ENCODE data around the gene NMNAT2.

DNA sequence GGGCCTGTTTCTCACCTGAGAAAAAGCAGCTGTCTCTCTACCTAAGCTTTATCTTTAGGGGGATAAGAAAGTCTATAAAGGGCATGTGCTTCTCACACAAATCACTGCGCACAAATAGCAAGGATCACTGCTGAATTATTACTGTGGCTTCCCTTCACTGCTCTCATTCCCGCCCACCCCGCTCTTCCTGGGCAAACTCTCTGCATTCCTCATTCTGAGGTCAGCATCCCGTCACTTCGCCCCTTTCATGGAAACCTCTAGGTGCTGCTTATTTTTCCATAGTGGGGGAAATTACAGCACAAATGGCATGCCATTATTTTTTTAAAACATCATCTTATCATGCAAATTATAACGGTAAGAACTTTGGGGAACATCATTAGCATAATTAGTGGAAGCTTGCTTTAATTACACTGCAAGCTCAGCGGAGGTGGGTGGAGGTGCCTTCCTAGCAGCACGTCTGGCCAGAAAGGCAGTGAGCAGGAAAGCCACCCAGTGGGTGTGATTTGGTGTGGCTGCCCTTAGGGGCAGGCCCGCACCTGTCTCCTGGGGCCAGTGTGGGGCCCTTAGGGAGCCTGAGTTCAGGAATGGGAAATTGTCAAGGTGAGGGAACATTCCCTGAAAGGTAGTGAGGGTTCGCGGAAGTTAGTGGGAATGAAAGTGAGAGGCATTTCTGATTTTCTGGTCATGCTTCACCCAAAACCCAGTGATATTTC is 126.2 kb downstream of the NMNAT2 start:
- TF ChIP-seq, protein P1, sequence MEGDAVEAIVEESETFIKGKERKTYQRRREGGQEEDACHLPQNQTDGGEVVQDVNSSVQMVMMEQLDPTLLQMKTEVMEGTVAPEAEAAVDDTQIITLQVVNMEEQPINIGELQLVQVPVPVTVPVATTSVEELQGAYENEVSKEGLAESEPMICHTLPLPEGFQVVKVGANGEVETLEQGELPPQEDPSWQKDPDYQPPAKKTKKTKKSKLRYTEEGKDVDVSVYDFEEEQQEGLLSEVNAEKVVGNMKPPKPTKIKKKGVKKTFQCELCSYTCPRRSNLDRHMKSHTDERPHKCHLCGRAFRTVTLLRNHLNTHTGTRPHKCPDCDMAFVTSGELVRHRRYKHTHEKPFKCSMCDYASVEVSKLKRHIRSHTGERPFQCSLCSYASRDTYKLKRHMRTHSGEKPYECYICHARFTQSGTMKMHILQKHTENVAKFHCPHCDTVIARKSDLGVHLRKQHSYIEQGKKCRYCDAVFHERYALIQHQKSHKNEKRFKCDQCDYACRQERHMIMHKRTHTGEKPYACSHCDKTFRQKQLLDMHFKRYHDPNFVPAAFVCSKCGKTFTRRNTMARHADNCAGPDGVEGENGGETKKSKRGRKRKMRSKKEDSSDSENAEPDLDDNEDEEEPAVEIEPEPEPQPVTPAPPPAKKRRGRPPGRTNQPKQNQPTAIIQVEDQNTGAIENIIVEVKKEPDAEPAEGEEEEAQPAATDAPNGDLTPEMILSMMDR (IDR thresholded peaks at IDR 0.05) = no peak
- no peak for TF ChIP-seq POLR2A (IDR thresholded peaks at IDR 0.05)
